Peyer's patch (tissue), 4 donors: Measurements from ENCODE around the gene ZBTB2. TPM values are rescaled to one million over a fixed set of nuclear protein-coding genes. Genes with fewer than 3 reads are reported as not detected.

Experiments used
- DNase-seq, 3 donors: peaks; one replicate each; pipeline ENCODE4 v3.0.0-alpha.2; 2017 to 2019
- H3K27ac ChIP-seq, 4 donors: fragments of 200-600 bp; sonication (generic); one replicate each; pipeline ENCODE4 v1.5.1; 2016 to 2019
- H3K27me3 ChIP-seq, 2 donors: fragments of 200-600 bp; sonication (generic); one replicate each; pipeline ENCODE4 v1.5.1; 2019
- H3K36me3 ChIP-seq, 3 donors: fragments of 200-600 bp; sonication (generic); one replicate each; pipeline ENCODE4 v1.5.1; 2016 to 2019
- H3K4me1 ChIP-seq, 4 donors: fragments of 200-600 bp; sonication (generic); one replicate each; pipeline ENCODE4 v1.5.1; 2016 to 2019
- H3K4me3 ChIP-seq, 4 donors: fragments of 200-600 bp; sonication (generic); 1 replicate in 3 of 4; 2 replicates in 1 of 4; pipeline ENCODE4 v1.5.1; 2016 to 2019; ENCODE audit warnings: mild to moderate bottlenecking in 1 of 4
- H3K9me3 ChIP-seq, 4 donors: fragments of 200-600 bp; sonication (generic); one replicate each; pipeline ENCODE4 v1.5.1; 2016 to 2019; ENCODE audit warnings: mild to moderate bottlenecking in 1 of 4
- CTCF ChIP-seq, 6 experiments: fragments of 450-650 bp in 4 of 6; fragments of 200-600 bp in 2 of 6; sonication (generic) in 1 of 6; IDR thresholded peaks; one replicate each; pipeline ENCODE4 v1.5.1; 2017 to 2019; ENCODE audit warnings: antibody characterized with exemption in 6 of 6, mild to moderate bottlenecking in 3 of 6, moderate library complexity in 1 of 6
- POLR2A ChIP-seq, 2 donors: fragments of 450-650 bp; IDR thresholded peaks; one replicate each; pipeline ENCODE4 v1.5.1; 2017; ENCODE audit warnings: antibody characterized with exemption in 2 of 2, mild to moderate bottlenecking in 2 of 2, moderate library complexity in 2 of 2
- total RNA-seq, 4 donors: library from RNA; depleted of rRNA; stranded (reverse); fragments of >200 nt; gene quantifications; one replicate each; pipeline ENCODE4 v1.1.0, GENCODE V29; 2016

Gene ZBTB2
- 10 to 100 TPM in 1 of 4 donors, 1 to 10 TPM in 3; 7.3 to 12.4 (median 9.9) TPM for total RNA-seq

DNA sequence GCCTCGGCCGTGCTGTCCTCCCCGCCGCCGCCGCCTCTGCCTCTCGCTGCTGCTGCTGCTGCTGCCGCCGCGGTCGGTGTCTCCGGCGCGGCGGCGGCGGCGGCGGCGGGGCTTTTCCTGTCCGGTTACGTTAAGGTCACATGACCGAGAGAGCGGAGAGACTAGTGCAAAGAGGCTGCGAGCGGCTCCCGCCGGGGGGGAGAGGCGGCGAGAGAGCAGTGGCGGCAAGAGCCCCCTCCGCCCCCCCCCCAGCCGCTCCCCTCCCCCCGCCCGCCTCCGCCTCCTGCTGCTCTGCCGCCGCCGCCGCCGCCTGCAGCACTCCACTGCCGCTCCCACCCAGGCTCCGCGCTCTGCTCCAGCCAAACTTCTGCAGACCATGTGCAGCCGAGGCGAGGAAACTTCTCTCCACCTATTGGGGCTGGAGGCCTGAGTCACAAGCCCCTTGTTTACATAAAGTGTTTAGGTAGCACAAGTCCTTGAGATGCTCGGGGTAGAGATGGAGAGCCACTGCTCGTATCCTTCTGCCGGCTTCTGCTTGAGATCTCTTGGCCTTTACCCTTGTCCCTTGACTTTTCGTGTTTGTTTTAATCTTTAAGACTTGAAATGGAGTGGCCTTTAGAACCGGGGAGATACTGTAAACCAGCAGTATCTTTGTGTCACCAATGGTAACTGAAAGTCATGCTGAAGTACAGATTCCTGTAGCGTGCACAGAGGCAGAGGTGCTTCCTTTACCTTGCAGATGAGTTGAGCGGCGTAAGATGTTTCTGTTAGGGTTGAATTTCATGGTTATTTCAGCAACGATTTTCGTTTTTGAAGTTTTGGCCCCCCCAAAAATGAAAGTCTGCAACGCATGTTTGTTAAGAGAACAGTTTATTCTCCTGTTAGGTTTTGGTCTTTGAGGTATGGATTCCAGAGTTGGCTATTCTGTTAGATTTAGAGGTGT lies at the start of gene ZBTB2:
Gene ZBTB2 (minus strand): TSS at position 89 of the 943 bp plus-strand sequence. CDS start 17,922 bp downstream, outside the sequence.
- H3K27ac ChIP-seq: peak within 1 kb of the TSS; percentile 99 to 100 (median 100)
- TF ChIP-seq POLR2A (IDR thresholded peaks at IDR 0.05) (no peak), CTCF (IDR thresholded peaks at IDR 0.05) (no peak)
- peak; percentile 69 to 86 (median 79) for DNase-seq
- no peaks in the 10 kb centered on the region for H3K36me3 ChIP-seq
- H3K9me3 ChIP-seq: no peaks in the 10 kb centered on the region
- no peaks in the 10 kb centered on the region for H3K27me3 ChIP-seq
- peak within 1 kb of the TSS; percentile 86 to 100 (median 88) for H3K4me3 ChIP-seq
- peaks cover 0 to 42% (median 11%) of the 10 kb centered on the region in 4 donors for H3K4me1 ChIP-seq

GRCh38 chr6:151440930-151441329 lies 49.6 kb upstream of the ZBTB2 start:
- Histone ChIP-seq H3K4me3 (no peak overlapping the region), H3K36me3 (no peaks in the 10 kb centered on the region), H3K9me3 (no peaks in the 10 kb centered on the region), H3K4me1 (peaks cover 0 to 13% (median 2%) of the 10 kb centered on the region in 4 donors), H3K27ac (no peak overlapping the region), H3K27me3 (no peaks in the 10 kb centered on the region)
- no peak for TF ChIP-seq POLR2A (IDR thresholded peaks at IDR 0.05)
- TF ChIP-seq CTCF (IDR thresholded peaks at IDR 0.05): peak in 2 of 6 experiments; percentile 12 to 21
- no peak for DNase-seq

GRCh38 chr6:151440498-151440897 lies 49.1 kb upstream of the ZBTB2 start:
- DNase-seq: no peak
- H3K27ac ChIP-seq: no peak overlapping the region
- peaks cover 0 to 11% (median 2%) of the 10 kb centered on the region in 4 donors for H3K4me1 ChIP-seq
- no peak overlapping the region for H3K4me3 ChIP-seq
- TF ChIP-seq CTCF (IDR thresholded peaks at IDR 0.05): no peak
- TF ChIP-seq POLR2A (IDR thresholded peaks at IDR 0.05): no peak
- no peaks in the 10 kb centered on the region for H3K27me3 ChIP-seq
- H3K36me3 ChIP-seq: no peaks in the 10 kb centered on the region
- no peaks in the 10 kb centered on the region for H3K9me3 ChIP-seq

DNA sequence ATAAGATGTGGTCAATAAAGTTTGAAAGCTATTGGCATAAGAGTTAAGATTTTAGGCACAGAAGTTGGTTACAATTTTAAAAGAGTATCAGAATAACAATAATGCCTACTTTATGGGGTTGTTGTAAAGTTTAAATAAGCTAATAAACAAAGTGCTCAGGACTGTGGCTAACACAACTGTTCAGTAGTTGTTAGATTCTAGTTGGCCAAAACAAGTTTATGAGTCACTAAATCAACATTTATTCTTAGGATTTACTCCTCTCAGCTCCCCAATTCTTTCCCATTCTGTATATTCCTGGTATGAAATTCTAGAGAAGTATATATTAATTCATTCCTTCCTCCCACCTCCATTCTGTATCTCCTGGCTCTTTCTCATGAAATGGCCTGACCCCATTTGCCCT lies 46.0 kb upstream of the ZBTB2 start:
- Histone ChIP-seq H3K4me3 (no peak overlapping the region), H3K27me3 (no peaks in the 10 kb centered on the region), H3K36me3 (peaks cover 0 to 11% (median 0%) of the 10 kb centered on the region in 3 donors), H3K9me3 (no peaks in the 10 kb centered on the region), H3K4me1 (peaks cover 0 to 11% (median 2%) of the 10 kb centered on the region in 4 donors), H3K27ac (peak overlapping the region in 1 of 4 donors; percentile 6)
- no peak for DNase-seq
- TF ChIP-seq POLR2A (IDR thresholded peaks at IDR 0.05): no peak
- no peak for TF ChIP-seq CTCF (IDR thresholded peaks at IDR 0.05)

DNA sequence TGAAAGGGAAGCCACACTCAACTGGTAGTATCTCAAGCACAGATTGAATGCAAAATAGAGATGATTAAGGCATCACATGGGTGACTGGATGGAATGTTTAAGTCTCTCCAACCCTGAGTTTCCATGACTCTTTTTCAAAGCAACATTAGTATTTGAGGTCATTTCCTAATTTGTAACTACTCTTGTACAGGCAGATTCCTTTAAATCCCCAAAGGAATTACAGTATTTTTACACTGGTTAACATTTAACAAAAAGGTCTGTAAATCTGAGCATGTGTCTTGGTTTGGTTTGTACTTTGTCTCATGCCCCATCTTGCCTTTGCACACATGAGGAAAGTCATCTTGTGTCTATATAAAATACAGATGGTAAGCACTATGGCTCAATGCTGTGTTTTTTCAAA lies 45.4 kb upstream of the ZBTB2 start:
- no peak overlapping the region for H3K27ac ChIP-seq
- H3K27me3 ChIP-seq: no peaks in the 10 kb centered on the region
- H3K9me3 ChIP-seq: no peaks in the 10 kb centered on the region
- TF ChIP-seq CTCF (IDR thresholded peaks at IDR 0.05) (no peak), POLR2A (IDR thresholded peaks at IDR 0.05) (no peak)
- no peak overlapping the region for H3K4me3 ChIP-seq
- H3K4me1 ChIP-seq: peaks cover 0 to 11% (median 2%) of the 10 kb centered on the region in 4 donors
- DNase-seq: no peak
- peaks cover 0 to 17% (median 0%) of the 10 kb centered on the region in 3 donors for H3K36me3 ChIP-seq
